HEK293 (cell line): ENCODE results near the gene CIP2A.

Experiments
- CTCF ChIA-PET: fragments of 350-600 bp; formaldehyde crosslinking; extraction: SDS; loops from one replicate; lab custom pipeline; 2021; ENCODE audit warnings: antibody characterized with exemption; lab: Yijun Ruan, JAX
- POLR2A ChIA-PET: fragments of 300-600 bp; formaldehyde crosslinking; extraction: SDS; loops from one replicate; lab custom pipeline; 2020; ENCODE audit warnings: antibody characterized with exemption, inconsistent platforms; lab: Yijun Ruan, JAX
- H3K27ac ChIP-seq: fragments of 200-500 bp; sonication (Bioruptor generic); 2 replicates; pipeline ENCODE4 v1.5.1; 2014; ENCODE audit warnings: low read depth, low read length, control low read depth, inconsistent platforms; ENCODE audit errors: extremely low read depth
- H3K36me3 ChIP-seq, 2 experiments: fragments of 200-500 bp in 1 of 2; sonication (Bioruptor generic) in 1 of 2; 1 replicate in 1 of 2; 2 replicates in 1 of 2; pipeline ENCODE4 v1.5.1; 2014 to 2017; ENCODE audit warnings: inconsistent platforms in 2 of 2, low read length in 2 of 2; ENCODE audit not compliant: control insufficient read depth in 2 of 2, insufficient read depth in 1 of 2
- H3K4me1 ChIP-seq: fragments of 200-500 bp; sonication (Bioruptor generic); 2 replicates; pipeline ENCODE4 v1.5.1; 2014; ENCODE audit warnings: mild to moderate bottlenecking, low read length, inconsistent platforms; ENCODE audit not compliant: control insufficient read depth, insufficient read depth
- H3K4me3 ChIP-seq: 2 replicates; pipeline ENCODE4 v1.5.1; 2011; ENCODE audit warnings: low read depth, mild to moderate bottlenecking, control low read depth, low read length, moderate library complexity
- H3K9me3 ChIP-seq: fragments of 200-500 bp; sonication (Bioruptor generic); 2 replicates; pipeline ENCODE4 v1.5.1; 2014; ENCODE audit warnings: low read depth, low read length, inconsistent platforms; ENCODE audit not compliant: control insufficient read depth, insufficient read depth
- GLI2 ChIP-seq: fragments of 450-650 bp; formaldehyde crosslinking; IDR thresholded peaks from 2 replicates; pipeline ENCODE4; 2017; ENCODE audit warnings: missing biosample characterization, missing genetic modification characterization, low read depth, borderline replicate concordance
- KLF16 ChIP-seq: fragments of 450-650 bp; formaldehyde crosslinking; IDR thresholded peaks from 2 replicates; pipeline ENCODE4 v1.5.1; 2017; ENCODE audit warnings: missing biosample characterization, missing genetic modification characterization
- KLF9 ChIP-seq: fragments of 450-650 bp; formaldehyde crosslinking; IDR thresholded peaks from 2 replicates; pipeline ENCODE4 v1.5.1; 2016; ENCODE audit warnings: missing biosample characterization, missing genetic modification characterization, low read depth
- PRDM6 ChIP-seq: fragments of 450-650 bp; formaldehyde crosslinking; IDR thresholded peaks from 2 replicates; pipeline ENCODE4 v1.5.1; 2017; ENCODE audit warnings: missing biosample characterization, missing genetic modification characterization
- SCRT2 ChIP-seq: fragments of 450-650 bp; formaldehyde crosslinking; IDR thresholded peaks from 2 replicates; pipeline ENCODE4 v1.5.1; 2016; ENCODE audit warnings: missing biosample characterization, missing genetic modification characterization
- ZBTB10 ChIP-seq: fragments of 450-650 bp; formaldehyde crosslinking; IDR thresholded peaks from 2 replicates; pipeline ENCODE4 v1.5.1; 2016; ENCODE audit warnings: missing biosample characterization, missing genetic modification characterization
- ZBTB20 ChIP-seq: fragments of 450-650 bp; formaldehyde crosslinking; IDR thresholded peaks from 2 replicates; pipeline ENCODE4 v1.5.1; 2016; ENCODE audit warnings: missing biosample characterization, missing genetic modification characterization
- ZBTB49 ChIP-seq: fragments of 450-650 bp; formaldehyde crosslinking; IDR thresholded peaks from 2 replicates; pipeline ENCODE4 v1.5.1; 2016; ENCODE audit warnings: missing biosample characterization, missing genetic modification characterization, low read depth
- ZFP41 ChIP-seq: fragments of 450-650 bp; formaldehyde crosslinking; IDR thresholded peaks from 2 replicates; pipeline ENCODE4 v1.5.1; 2016; ENCODE audit warnings: missing biosample characterization, missing genetic modification characterization, borderline replicate concordance
- ZNF10 ChIP-seq: fragments of 450-650 bp; formaldehyde crosslinking; IDR thresholded peaks from 2 replicates; pipeline ENCODE4 v1.5.1; 2017; ENCODE audit warnings: missing biosample characterization, missing genetic modification characterization
- ZNF146 ChIP-seq: fragments of 450-650 bp; formaldehyde crosslinking; IDR thresholded peaks from 2 replicates; pipeline ENCODE4 v1.5.1; 2016; ENCODE audit warnings: missing biosample characterization, missing genetic modification characterization
- ZNF214 ChIP-seq: fragments of 450-650 bp; formaldehyde crosslinking; IDR thresholded peaks from 2 replicates; pipeline ENCODE4 v1.5.1; 2017; ENCODE audit warnings: missing biosample characterization, mild to moderate bottlenecking, missing genetic modification characterization, borderline replicate concordance
- ZNF521 ChIP-seq: fragments of 450-650 bp; formaldehyde crosslinking; IDR thresholded peaks from 2 replicates; pipeline ENCODE4 v1.5.1; 2017; ENCODE audit warnings: missing biosample characterization, mild to moderate bottlenecking, missing genetic modification characterization
- ZNF529 ChIP-seq: fragments of 450-650 bp; formaldehyde crosslinking; IDR thresholded peaks from 2 replicates; pipeline ENCODE4 v1.5.1; 2017; ENCODE audit warnings: missing genetic modification characterization, missing biosample characterization; ENCODE audit not compliant: insufficient replicate concordance
- ZNF561 ChIP-seq: fragments of 450-650 bp; IDR thresholded peaks from 2 replicates; pipeline ENCODE4 v1.5.1; 2018; ENCODE audit warnings: missing biosample characterization, missing genetic modification characterization, borderline replicate concordance
- ZNF639 ChIP-seq: fragments of 450-650 bp; formaldehyde crosslinking; IDR thresholded peaks from 2 replicates; pipeline ENCODE4 v1.5.1; 2016; ENCODE audit warnings: missing biosample characterization, missing genetic modification characterization
- ZNF670 ChIP-seq: fragments of 450-650 bp; formaldehyde crosslinking; IDR thresholded peaks from 2 replicates; pipeline ENCODE4 v1.5.1; 2016; ENCODE audit warnings: missing biosample characterization, missing genetic modification characterization, low read depth
- ZNF768 ChIP-seq: fragments of 450-650 bp; formaldehyde crosslinking; IDR thresholded peaks from 2 replicates; pipeline ENCODE4 v1.5.1; 2018; ENCODE audit warnings: missing biosample characterization, mild to moderate bottlenecking, missing genetic modification characterization
- ZNF792 ChIP-seq: fragments of 450-650 bp; formaldehyde crosslinking; IDR thresholded peaks from 2 replicates; pipeline ENCODE4 v1.5.1; 2016; ENCODE audit warnings: missing biosample characterization, missing genetic modification characterization
- ZNF843 ChIP-seq: fragments of 450-650 bp; formaldehyde crosslinking; IDR thresholded peaks from 2 replicates; pipeline ENCODE4 v1.5.1; 2016; ENCODE audit warnings: missing biosample characterization, missing genetic modification characterization

The CIP2A gene

GRCh38 chr3:108503722-108504121 lies 85.5 kb downstream of the CIP2A start:
- CTCF ChIA-PET, result interaction anchor here (0.6 kb wide), 1 partner anchor 48 kb away, joined by 3 read pairs; no protein-coding TSS in a partner anchor
- no peaks in the 10 kb centered on the region for H3K4me1 ChIP-seq
- H3K4me3 ChIP-seq, result no peak overlapping the region
- H3K27ac ChIP-seq, result no peak overlapping the region
- no peaks in the 10 kb centered on the region for H3K9me3 ChIP-seq
- TF ChIP-seq PRDM6 (tag by site-specific recombination), result no peak
- TF ChIP-seq ZBTB20 (tag by site-specific recombination), result no peak
- TF ChIP-seq ZFP41, result no peak
- no peak for TF ChIP-seq SCRT2 (tag by site-specific recombination)
- POLR2A ChIA-PET, result no interaction called here
- no peaks in the 10 kb centered on the region for H3K36me3 ChIP-seq

- no peak for TF ChIP-seq GLI2 (tag by site-specific recombination)
- no peak for TF ChIP-seq ZNF10
- no peak for TF ChIP-seq ZNF670 (tag by site-specific recombination)
- TF ChIP-seq ZNF146 (tag by site-specific recombination), result no peak
- TF ChIP-seq ZBTB10 (tag by site-specific recombination), result no peak
- no peak for TF ChIP-seq KLF16 (tag by site-specific recombination)
- TF ChIP-seq ZNF529 (tag by site-specific recombination), result no peak
- no peak for TF ChIP-seq ZNF792 (tag by site-specific recombination)
- no peak for TF ChIP-seq KLF9
- no peak for TF ChIP-seq ZBTB49 (tag by site-specific recombination)
- TF ChIP-seq ZNF768 (tag by site-specific recombination), result no peak
- no peak for TF ChIP-seq ZNF561 (tag by site-specific recombination)
- no peak for TF ChIP-seq ZNF843
- TF ChIP-seq ZNF639 (tag by site-specific recombination), result no peak
- TF ChIP-seq ZNF521 (tag by site-specific recombination), result no peak
- TF ChIP-seq ZNF214, result no peak
- Histone ChIP-seq H3K4me1 (no peaks in the 10 kb centered on the region), H3K9me3 (no peaks in the 10 kb centered on the region), H3K27ac (no peak overlapping the region), H3K4me3 (no peak overlapping the region), H3K36me3 (no peaks in the 10 kb centered on the region)
- ChIA-PET CTCF (interaction anchor here (0.7 kb wide), 1 partner anchor 16 kb away, joined by 3 read pairs; no protein-coding TSS in a partner anchor), POLR2A (no interaction called here)
These were observed 87.7 kb downstream of the CIP2A start for GRCh38 chr3:108501535-108501934.
